HepG2 (cell line): Measurements from ENCODE around the gene CFAP61. TPM values are rescaled to one million over a fixed set of nuclear protein-coding genes. Genes with fewer than 3 reads are reported as not detected.
A peak's percentile ranks its signal among the peaks of the same experiment; 100 is the strongest.

Experiments used
- ATAC-seq: fragments of 200-7000 bp; cut with Tn5 transposase; 3 replicates; pipeline ENCODE4 v1.9.1; 2020; ENCODE audit warnings: mild to moderate bottlenecking, moderate library complexity
- BruUV-seq: library from RNA; stranded (reverse); fragments of 400-500 nt; replicated peaks from 2 replicates; lab custom pipeline; 2021; lab: Mats Ljungman, UMichigan
- CTCF ChIA-PET: fragments of 300-600 bp; formaldehyde crosslinking; extraction: SDS; loops from one replicate; lab custom pipeline; 2021; ENCODE audit warnings: low total read pairs, inconsistent platforms, low intra/inter-chr PET ratio; lab: Yijun Ruan, JAX
- POLR2A ChIA-PET: fragments of 350-600 bp; sonication (Branson Sonifier 250); formaldehyde crosslinking; loops from one replicate; lab custom pipeline; 2020; ENCODE audit warnings: antibody characterized with exemption, inconsistent platforms; lab: Yijun Ruan, JAX
- DNase-seq: peaks from one replicate; pipeline ENCODE4 v3.0.0-alpha.2; 2015; ENCODE audit warnings: low spot score
- FAIRE-seq: peaks from 3 replicates; lab custom pipeline; 2011; peaks lifted over from hg19 to GRCh38; lab: Jason Lieb, UNC
- H2AFZ ChIP-seq: one replicate; pipeline ENCODE4 v1.6.1; 2011; ENCODE audit warnings: low read length, inconsistent platforms
- H3K27ac ChIP-seq: fragments of 300-600 bp; 3 replicates; pipeline ENCODE4 v1.8.0; 2011; ENCODE audit warnings: mixed run types, mild to moderate bottlenecking, mixed read lengths, low read length, inconsistent platforms; ENCODE audit not compliant: insufficient read depth; ENCODE audit errors: extremely low read length
- H3K27me3 ChIP-seq, 2 experiments: fragments of 200-600 bp in 1 of 2; 2 replicates in 1 of 2; 3 replicates in 1 of 2; pipeline versions ENCODE4 v1.6.0 to v1.8.0; 2011; ENCODE audit warnings: low read length in 2 of 2, mild to moderate bottlenecking in 2 of 2, moderate library complexity in 2 of 2, inconsistent platforms in 1 of 2; ENCODE audit not compliant: insufficient read depth in 2 of 2, control insufficient read depth in 1 of 2
- H3K36me3 ChIP-seq, 2 experiments: fragments of 200-600 bp in 1 of 2; replicated peaks in 1 of 2; 2 replicates in 1 of 2; 3 replicates in 1 of 2; pipeline versions ENCODE4 v1.5.1 to v1.8.0; 2011; ENCODE audit warnings: low read length in 2 of 2, inconsistent platforms in 1 of 2; ENCODE audit not compliant: insufficient read depth in 2 of 2, control insufficient read depth in 1 of 2
- H3K4me1 ChIP-seq: 2 replicates; pipeline ENCODE4 v1.5.1; 2012; ENCODE audit warnings: low read length, inconsistent platforms; ENCODE audit not compliant: insufficient read depth
- H3K4me2 ChIP-seq: 2 replicates; pipeline ENCODE4 v1.6.0; 2011; ENCODE audit warnings: low read depth, low read length, inconsistent platforms
- H3K4me3 ChIP-seq, 3 experiments: fragments of 200-600 bp in 1 of 3; sonication (generic), shearing (Covaris generic) in 1 of 3; replicated peaks in 1 of 3; 2 replicates each; pipeline ENCODE4 v1.5.1; 2011 to 2016; ENCODE audit warnings: low read length in 3 of 3, inconsistent platforms in 2 of 3, low read depth in 2 of 3, mild to moderate bottlenecking in 2 of 3, control low read depth in 1 of 3, mixed read lengths in 1 of 3; ENCODE audit not compliant: insufficient read depth in 1 of 3
- H3K79me2 ChIP-seq: one replicate; pipeline ENCODE4 v1.6.1; 2011; ENCODE audit warnings: low read length, inconsistent platforms; ENCODE audit not compliant: insufficient read depth
- H3K9ac ChIP-seq: 2 replicates; pipeline ENCODE4 v1.6.0; 2011; ENCODE audit warnings: mild to moderate bottlenecking, low read depth, low read length, inconsistent platforms; ENCODE audit not compliant: insufficient read depth
- H3K9me3 ChIP-seq: 2 replicates; pipeline ENCODE4 v1.5.1; 2012; ENCODE audit warnings: mild to moderate bottlenecking, low read length
- H4K20me1 ChIP-seq: 2 replicates; pipeline ENCODE4 v1.6.0; 2011; ENCODE audit warnings: inconsistent platforms, mild to moderate bottlenecking, low read length, moderate library complexity; ENCODE audit not compliant: insufficient read depth
- POLR2A ChIP-seq, 2 experiments: IDR thresholded peaks; 2 replicates each; pipeline ENCODE4 v1.6.1; 2011; ENCODE audit warnings: low read depth in 2 of 2, low read length in 2 of 2, mild to moderate bottlenecking in 1 of 2, moderate library complexity in 1 of 2; ENCODE audit not compliant: insufficient read depth in 1 of 2
- POLR2AphosphoS5 ChIP-seq: IDR thresholded peaks from 2 replicates; pipeline ENCODE4 v1.6.1; 2012; ENCODE audit warnings: low read depth, low read length
- POLR2G ChIP-seq: fragments of 200-400 bp; formaldehyde crosslinking; IDR thresholded peaks from 2 replicates; pipeline ENCODE4 v1.6.1; 2018; ENCODE audit warnings: mild to moderate bottlenecking, low read depth, low read length, moderate library complexity
- SCMH1 ChIP-seq: sonication (generic); formaldehyde crosslinking; IDR thresholded peaks from 2 replicates; pipeline ENCODE4 v1.9.0; 2021; ENCODE audit warnings: missing genetic modification reagents, mild to moderate bottlenecking, borderline replicate concordance
- WGBS: methylation state at CpG from one replicate; pipeline ENCODE4 v1.1.6; 2017; ENCODE audit warnings: low lambda C conversion rate; 5-methylcytosine and 5-hydroxymethylcytosine counted together
- in situ Hi-C: cut with HindIII; loops from 2 replicates; pipeline ENCODE4 v1.10.0; 2017; ENCODE audit warnings: low pct_unique_long_range_greater_than_20kb; ENCODE audit not compliant: extremely low pct_ligation_motif_present
- intact Hi-C: fragments of 100-400 bp; cut with micrococcal nuclease; formaldehyde crosslinking; loops from one replicate; pipeline ENCODE4 v1.10.0; 2022; ENCODE audit not compliant: unreplicated experiment
- polyA plus RNA-seq, 8 experiments: library from polyadenylated mRNA; depleted of rRNA in 3 of 8; stranded (reverse) in 7 of 8; unstranded in 1 of 8; fragments of >200 nt; fragmentation: Illumina TruSeq in 4 of 8; extraction: Trizol in 4 of 8; gene quantifications; 2 replicates each; pipeline versions ENCODE4 v1.2.1 to v1.2.3, GENCODE V29; 2011 to 2016; ENCODE audit warnings: low read depth in 4 of 8, missing spikeins in 1 of 8, mixed read lengths in 1 of 8; ENCODE audit not compliant: insufficient read depth in 1 of 8
- total RNA-seq, 5 experiments: library from RNA; depleted of rRNA; stranded (reverse); fragments of >200 nt; fragmentation: Illumina TruSeq; extraction: Trizol; gene quantifications; 2 replicates each; pipeline ENCODE4 v1.2.3, GENCODE V29; 2016; ENCODE audit warnings: low read depth in 1 of 5
- TF ChIP-seq, protein P1 (sequence below): sonication (generic); formaldehyde crosslinking; IDR thresholded peaks from 2 replicates; pipeline ENCODE4 v1.5.0; 2020; ENCODE audit warnings: missing genetic modification reagents

The CFAP61 gene
- total and polyA plus RNA-seq, 2 of the 13 experiments (the other 11 are each of a cell fraction or from before 2014, with no cell fraction given) = 0.27 TPM; not detected in 1

DNA sequence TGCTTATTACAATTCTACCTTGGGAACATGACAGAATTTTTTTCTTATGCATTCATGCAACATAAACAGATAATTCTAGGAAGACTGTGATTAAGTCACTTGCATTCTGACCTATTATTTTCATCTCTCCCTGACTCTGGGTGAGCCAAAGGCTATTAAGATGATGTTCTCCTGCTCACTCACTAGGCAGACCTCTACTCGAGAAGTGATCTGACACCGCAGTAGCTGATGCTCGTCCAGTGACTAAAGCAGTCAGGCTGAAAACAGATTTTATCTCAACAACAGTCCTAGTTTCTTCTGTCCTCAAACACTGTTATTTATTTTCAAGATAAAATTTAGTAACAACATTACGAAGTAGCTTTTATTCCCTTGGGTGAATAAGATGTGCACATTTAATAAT, 17.8 kb upstream of the CFAP61 start:
- in situ Hi-C loops (no loop called here), intact Hi-C loops (no loop called here)
- TF ChIP-seq SCMH1 (CRISPR knock-in tag) (no peak), POLR2A (IDR thresholded peaks at IDR 0.05; ENCODE audit: insufficient read depth in 1 of 2, low read depth in 2 of 2, low read length in 2 of 2) (0 out of 4 replicates have a peak, but pooled peaks of 1 of the 2 experiments have one; percentile 24), POLR2G (0 out of 2 replicates have a peak, but pooled peaks have one; percentile 21), POLR2AphosphoS5 (0 out of 2 replicates have a peak, but pooled peaks have one; percentile 11)
- Histone ChIP-seq H3K27me3 (no peaks in the 10 kb centered on the region), H3K27ac (no peak overlapping the region), H3K4me2 (no peak overlapping the region), H4K20me1 (no peaks in the 10 kb centered on the region), H2AFZ (no peak overlapping the region), H3K4me3 (no peak overlapping the region), H3K36me3 (peaks cover 37 to 91% of the 10 kb centered on the region in 2 experiments), H3K4me1 (no peaks in the 10 kb centered on the region), H3K9ac (no peak overlapping the region), H3K79me2 (peaks cover 3% of the 10 kb centered on the region), H3K9me3 (no peaks in the 10 kb centered on the region)
- WGBS = 97% methylated on average over 4 of the region's 4 CpGs
- DNase-seq (no peak), FAIRE-seq (no peak), ATAC-seq (no peak)
- CTCF ChIA-PET = no interaction called here
- no TSS peak for BruUV-seq
- POLR2A ChIA-PET = interaction anchor here (0.8 kb wide), 1 partner anchor 13 kb away, joined by 4 read pairs; no protein-coding TSS in a partner anchor

DNA sequence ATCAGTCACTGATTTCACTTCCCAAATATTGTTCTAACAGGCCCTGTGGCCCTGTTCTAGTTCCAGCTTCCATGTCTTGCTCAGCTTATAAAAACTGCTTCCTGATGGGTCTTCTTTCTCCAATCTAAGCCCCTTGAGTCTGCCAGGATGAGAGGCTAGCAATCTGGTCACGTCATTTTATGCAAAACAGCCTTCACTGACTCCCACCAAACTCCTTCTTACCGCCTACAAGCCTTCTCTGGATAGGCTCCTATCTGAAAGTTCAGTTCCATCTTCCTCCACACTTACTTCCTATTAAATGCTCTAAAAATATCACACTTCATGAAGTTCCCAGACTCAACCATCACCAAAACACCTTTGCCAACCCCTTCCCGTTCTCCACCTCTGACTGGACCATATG, 15.6 kb upstream of the CFAP61 start:
- TF ChIP-seq, protein P1, sequence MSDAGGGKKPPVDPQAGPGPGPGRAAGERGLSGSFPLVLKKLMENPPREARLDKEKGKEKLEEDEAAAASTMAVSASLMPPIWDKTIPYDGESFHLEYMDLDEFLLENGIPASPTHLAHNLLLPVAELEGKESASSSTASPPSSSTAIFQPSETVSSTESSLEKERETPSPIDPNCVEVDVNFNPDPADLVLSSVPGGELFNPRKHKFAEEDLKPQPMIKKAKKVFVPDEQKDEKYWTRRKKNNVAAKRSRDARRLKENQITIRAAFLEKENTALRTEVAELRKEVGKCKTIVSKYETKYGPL (CRISPR knock-in tag) = no peak
- peak; percentile 44; the same call in 1 of the 2 replicates for TF ChIP-seq POLR2G
- peak; percentile 36; the same call in 1 of the 2 replicates for TF ChIP-seq POLR2AphosphoS5
- H3K4me1 ChIP-seq = no peaks in the 10 kb centered on the region
- intact Hi-C loops = no loop called here
- no peak for FAIRE-seq
- H3K4me2 ChIP-seq = no peak overlapping the region
- H3K36me3 ChIP-seq = peaks cover 43 to 96% of the 10 kb centered on the region in 2 experiments
- in situ Hi-C loops = no loop called here
- H3K9ac ChIP-seq = no peak overlapping the region
- no peak overlapping the region for H3K4me3 ChIP-seq
- H3K27me3 ChIP-seq = no peaks in the 10 kb centered on the region
- no peak for ATAC-seq
- no peaks in the 10 kb centered on the region for H3K9me3 ChIP-seq
- CTCF ChIA-PET = no interaction called here
- H2AFZ ChIP-seq = no peak overlapping the region
- POLR2A ChIA-PET = interaction anchor here (0.9 to 1.7 kb wide), 2 partner anchors 15 to 26 kb away, joined by 4 to 11 read pairs; partner anchors contain the start of genes CFAP61 and CRNKL1
- no TSS peak for BruUV-seq
- H3K27ac ChIP-seq = no peak overlapping the region
- H4K20me1 ChIP-seq = no peaks in the 10 kb centered on the region
- no peak for DNase-seq
- WGBS = 97% methylated on average over 3 of the region's 3 CpGs
- H3K79me2 ChIP-seq = no peaks in the 10 kb centered on the region
